Measurements from ENCODE around the gene KDM4F.
"Not testable (repeated sequence)": the region's sequence is repeated elsewhere in the genome, so short reads cannot be mapped to it uniquely, and the experiment has no call there.

Gene KDM4F

GRCh38 chr11:95049122-95049521 is at the start of gene KDM4F:
Gene KDM4F, plus strand, starts transcription at chr11:95049422.
- in situ Hi-C loops (cut with HindIII; ENCODE audit: low sequenced_read_pairs); H3K4me3 ChIP-seq (ENCODE audit: low read depth, low read length); DNase-seq (ENCODE audit: low read depth, low spot score): not testable (repeated sequence)

GRCh38 chr11:95003716-95004115 is 45.5 kb upstream of the KDM4F start:
- TF ChIP-seq CTCF (IDR thresholded peaks at IDR 0.05; ENCODE audit: low read depth, low read length) = no peak
- in situ Hi-C loops (cut with HindIII; ENCODE audit: low sequenced_read_pairs) = no loop called here
- DNase-seq (ENCODE audit: low read depth, low spot score) = no peak
- H3K4me3 ChIP-seq (ENCODE audit: low read depth, low read length) = no peak overlapping the region

- TF ChIP-seq CTCF (IDR thresholded peaks at IDR 0.05; ENCODE audit: low read depth, low read length) = no peak
- no peak for DNase-seq (ENCODE audit: low read depth, low spot score)
- in situ Hi-C loops (cut with HindIII; ENCODE audit: low sequenced_read_pairs) = no loop called here
- no peak overlapping the region for H3K4me3 ChIP-seq (ENCODE audit: low read depth, low read length)
Observed at GRCh38 chr11:95005642-95006041, 43.6 kb upstream of the KDM4F start.

- no peak for DNase-seq (ENCODE audit: low read depth, low spot score)
- TF ChIP-seq CTCF (IDR thresholded peaks at IDR 0.05; ENCODE audit: low read depth, low read length) = no peak
- H3K4me3 ChIP-seq (ENCODE audit: low read depth, low read length) = no peak overlapping the region
- in situ Hi-C loops (cut with HindIII; ENCODE audit: low sequenced_read_pairs) = no loop called here
Observed at GRCh38 chr11:95011376-95011775, 37.8 kb upstream of the KDM4F start.

GRCh38 chr11:95014184-95014821 is 34.9 kb upstream of the KDM4F start:
- no peak for DNase-seq (ENCODE audit: low read depth, low spot score)
- TF ChIP-seq CTCF (IDR thresholded peaks at IDR 0.05; ENCODE audit: low read depth, low read length) = no peak
- no peak overlapping the region for H3K4me3 ChIP-seq (ENCODE audit: low read depth, low read length)
- in situ Hi-C loops (cut with HindIII; ENCODE audit: low sequenced_read_pairs) = no loop called here

- DNase-seq (ENCODE audit: low read depth, low spot score) = no peak
- H3K4me3 ChIP-seq (ENCODE audit: low read depth, low read length) = no peak overlapping the region
- in situ Hi-C loops (cut with HindIII; ENCODE audit: low sequenced_read_pairs) = no loop called here
- no peak for TF ChIP-seq CTCF (IDR thresholded peaks at IDR 0.05; ENCODE audit: low read depth, low read length)
Observed at GRCh38 chr11:95016139-95016538, 33.1 kb upstream of the KDM4F start.

- DNase-seq (ENCODE audit: low read depth, low spot score); H3K4me3 ChIP-seq (ENCODE audit: low read depth, low read length); in situ Hi-C loops (cut with HindIII; ENCODE audit: low sequenced_read_pairs): not testable (repeated sequence)
Observed at GRCh38 chr11:95021468-95021867, 27.8 kb upstream of the KDM4F start.

GRCh38 chr11:95024958-95025357 is 24.3 kb upstream of the KDM4F start, which contains the start of gene KDM4E:
Gene KDM4E, plus strand, starts transcription at chr11:95025258. Its CDS starts 300 bp downstream, at chr11:95025558.
- H3K4me3 ChIP-seq (ENCODE audit: low read depth, low read length) = no peak within 1 kb of the TSS
- in situ Hi-C loops (cut with HindIII; ENCODE audit: low sequenced_read_pairs) = no loop called here
- no peak for TF ChIP-seq CTCF (IDR thresholded peaks at IDR 0.05; ENCODE audit: low read depth, low read length)
- DNase-seq (ENCODE audit: low read depth, low spot score) = no peak

GRCh38 chr11:95025594-95025993 is 23.6 kb upstream of the KDM4F start:
- in situ Hi-C loops (cut with HindIII; ENCODE audit: low sequenced_read_pairs) = not testable (repeated sequence)

More at GRCh38 chr11:95025594-95025993, 23.6 kb upstream of the KDM4F start:
- DNase-seq (ENCODE audit: low read depth, low spot score); H3K4me3 ChIP-seq (ENCODE audit: low read depth, low read length): not testable (repeated sequence)

All from astrocyte of the spinal cord (primary cell).